ENCODE results near the gene SNIP1.
"Not testable (repeated sequence)": the region's sequence is repeated elsewhere in the genome, so short reads cannot be mapped to it uniquely, and the experiment has no call there.

Gene SNIP1

DNA sequence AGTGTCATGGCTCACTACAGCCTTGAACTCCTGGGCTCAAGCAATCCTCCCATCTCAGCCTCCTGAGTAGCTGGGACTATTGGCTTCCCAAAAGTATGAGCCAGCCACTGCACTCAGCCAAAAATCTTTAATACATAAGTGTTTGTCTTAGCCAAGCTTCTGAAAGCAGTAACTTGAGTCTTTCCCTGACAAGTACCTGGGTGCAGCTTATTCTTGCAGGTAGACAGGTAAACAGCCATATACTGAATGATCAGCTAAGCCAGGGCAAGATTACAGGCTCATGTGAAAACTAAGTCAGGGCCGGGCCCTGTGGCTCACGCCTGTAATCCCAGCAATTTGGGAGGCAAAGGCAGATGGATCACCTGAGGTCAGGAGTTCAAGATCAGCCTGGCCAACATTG, 47.4 kb downstream of the SNIP1 start:
- no peak for DNase-seq

DNA sequence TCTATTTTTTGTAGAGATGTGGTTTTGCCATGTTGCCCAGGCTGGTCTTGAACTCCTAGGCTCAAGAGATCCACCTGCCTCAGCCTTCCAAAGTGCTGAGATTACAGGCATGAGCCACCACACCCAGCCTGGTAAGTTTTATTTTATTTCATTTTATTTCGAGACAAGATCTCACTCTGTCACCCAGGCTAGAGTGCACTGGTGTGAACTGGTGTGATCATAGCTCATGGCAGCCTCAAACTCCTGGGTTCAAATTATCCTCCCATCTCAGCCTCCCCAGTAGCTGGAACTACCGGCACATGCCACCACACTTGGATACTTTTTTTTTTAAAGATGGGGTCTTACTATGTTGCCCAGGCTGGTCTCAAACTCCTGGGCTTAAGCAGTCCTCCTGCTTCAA, 51.3 kb downstream of the SNIP1 start:
- DNase-seq: not testable (repeated sequence)

DNA sequence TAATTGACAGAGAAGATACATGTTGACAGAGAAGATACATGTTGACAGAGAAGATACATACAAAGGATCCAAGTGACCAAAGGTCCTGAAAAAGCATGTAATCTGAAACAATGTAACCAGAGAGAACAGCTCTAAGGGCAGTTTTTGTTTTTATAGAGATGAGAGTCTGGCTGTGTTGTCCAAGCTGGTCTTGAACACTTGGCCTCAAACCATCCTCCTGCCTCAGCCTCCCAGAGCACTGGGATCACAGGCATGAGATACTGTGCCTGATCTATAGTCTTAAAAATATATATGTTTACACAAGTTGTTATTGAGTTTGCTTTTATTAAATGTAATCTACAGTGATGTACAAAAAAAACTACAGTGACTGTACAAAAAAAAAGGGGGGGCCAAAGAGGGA, 52.0 kb downstream of the SNIP1 start:
- no peak for DNase-seq

DNA sequence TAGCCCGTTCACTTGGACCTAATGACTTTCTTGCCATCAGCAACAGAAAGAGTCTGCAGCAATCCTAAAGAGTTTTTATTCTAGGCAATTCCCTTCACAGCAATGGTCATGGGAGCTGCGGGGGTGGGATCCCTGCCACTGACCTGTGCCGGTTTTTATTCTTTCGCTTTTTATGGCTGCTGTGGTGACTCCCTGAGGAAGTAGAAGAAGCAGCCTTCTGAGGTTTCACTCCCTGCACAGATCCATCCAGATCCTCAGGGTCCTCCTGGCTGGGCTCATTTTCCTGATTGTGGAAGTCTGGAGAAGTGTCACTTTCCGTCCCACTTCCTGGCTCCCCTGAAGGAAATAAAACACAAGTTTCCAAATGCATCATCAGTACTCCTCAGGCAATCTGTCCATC, 52.4 kb downstream of the SNIP1 start:
- DNase-seq: no peak

DNA sequence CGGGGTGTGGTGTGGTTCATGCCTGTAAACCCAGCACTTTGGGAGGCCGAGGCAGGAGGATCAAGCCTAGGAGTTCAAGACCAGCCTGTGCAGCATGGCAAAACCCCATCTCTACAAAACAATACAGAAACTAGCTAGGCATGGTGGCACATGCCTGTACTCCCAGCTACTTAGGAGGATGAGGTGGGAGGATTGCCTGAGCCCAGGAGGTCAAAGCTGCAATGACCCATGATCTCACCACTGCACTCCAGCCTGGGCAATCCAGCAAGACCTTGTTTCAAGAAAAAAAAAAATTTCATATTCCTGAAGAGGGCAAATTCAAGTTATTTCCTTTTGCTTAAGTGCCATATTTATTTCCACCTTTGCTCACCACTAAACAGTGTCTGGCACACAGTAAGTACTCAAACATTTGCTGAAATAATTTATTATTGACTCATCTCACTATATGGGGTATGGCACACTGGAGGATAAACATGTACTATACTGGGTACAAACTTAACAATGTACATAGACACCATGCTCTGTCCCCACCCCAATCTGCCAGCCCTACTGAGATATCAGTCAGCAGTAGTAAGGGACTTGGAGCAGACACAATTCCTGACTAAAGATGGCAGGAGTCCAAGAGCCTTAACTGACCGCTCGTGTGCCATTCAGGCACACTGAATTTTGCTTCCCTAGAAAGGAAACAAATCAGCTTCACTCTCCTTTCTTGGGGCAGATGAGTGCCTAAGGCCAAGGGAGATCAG, 55.0 kb downstream of the SNIP1 start:
- no peak for DNase-seq

DNA sequence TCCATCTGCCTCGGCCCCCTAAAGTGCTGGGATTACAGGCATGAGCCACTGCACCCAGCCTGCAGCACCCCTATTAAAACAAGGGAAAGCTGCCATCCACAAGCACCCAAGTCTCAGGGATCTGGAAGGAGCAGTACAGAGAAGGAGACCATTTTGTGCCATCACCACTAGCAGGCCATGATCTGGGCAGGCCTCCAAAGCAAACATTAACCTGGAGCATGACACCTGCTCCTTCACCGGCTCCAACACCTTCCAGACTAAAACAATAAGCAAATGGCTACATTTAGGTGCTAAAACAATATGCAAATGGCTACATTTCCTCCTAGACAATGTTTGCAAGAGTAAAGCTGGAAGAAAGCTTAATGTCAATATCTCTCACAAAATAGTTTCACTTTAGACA, 56.3 kb downstream of the SNIP1 start:
- DNase-seq: peak; percentile 85

DNA sequence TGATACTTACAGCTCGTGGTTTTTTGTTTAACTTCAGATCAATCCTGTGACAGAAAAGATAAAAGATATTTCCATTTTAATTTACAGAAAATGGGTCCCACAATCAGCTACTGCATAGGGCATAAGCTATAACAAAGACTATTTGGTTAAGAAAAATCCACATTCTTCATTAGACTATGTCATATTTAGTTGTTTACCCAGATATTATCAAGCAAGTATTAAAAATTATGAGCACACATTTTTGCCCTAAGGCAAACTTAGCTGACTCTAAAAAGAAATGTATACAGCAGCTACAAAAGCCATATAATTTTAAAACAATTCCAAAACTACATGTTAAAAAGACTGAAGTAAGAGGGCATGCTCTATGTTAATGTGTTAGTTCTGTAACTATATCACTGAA, 58.2 kb downstream of the SNIP1 start:
- no peak for DNase-seq

DNA sequence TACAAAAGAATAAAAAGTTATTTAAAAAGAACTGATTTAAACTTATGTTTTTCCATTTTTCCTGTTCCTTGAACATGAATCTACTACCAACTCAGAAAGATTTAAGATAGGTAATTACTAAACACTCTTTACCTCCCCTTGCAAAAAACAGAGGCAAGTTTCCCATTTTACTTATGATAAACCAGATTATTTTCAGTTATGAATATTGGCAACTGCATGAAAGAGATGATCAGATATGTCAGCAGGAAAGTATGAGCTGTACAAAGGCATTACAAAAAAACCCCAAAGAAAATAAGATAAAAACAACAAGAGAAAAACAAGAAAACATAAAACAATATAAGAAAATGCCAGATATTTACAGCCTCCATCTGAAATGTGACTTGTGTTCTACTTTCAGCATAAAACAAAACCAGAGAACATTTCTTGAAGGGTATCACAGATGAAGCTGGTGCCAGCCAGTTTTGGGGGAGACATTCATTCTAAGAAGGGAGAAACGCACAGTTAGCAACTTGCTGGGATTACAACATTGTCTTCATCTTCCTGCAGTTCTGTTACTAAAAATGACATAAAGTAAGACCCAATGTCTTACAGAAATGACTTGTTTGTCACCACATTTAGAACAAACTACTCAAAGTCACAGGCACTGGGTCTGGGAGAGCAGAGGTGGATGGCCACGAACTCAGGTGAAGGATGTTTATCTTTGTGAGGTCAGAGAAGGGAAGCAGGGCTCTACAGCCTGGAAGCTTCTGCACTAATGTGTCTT, 60.6 kb downstream of the SNIP1 start:
- DNase-seq: no peak

DNA sequence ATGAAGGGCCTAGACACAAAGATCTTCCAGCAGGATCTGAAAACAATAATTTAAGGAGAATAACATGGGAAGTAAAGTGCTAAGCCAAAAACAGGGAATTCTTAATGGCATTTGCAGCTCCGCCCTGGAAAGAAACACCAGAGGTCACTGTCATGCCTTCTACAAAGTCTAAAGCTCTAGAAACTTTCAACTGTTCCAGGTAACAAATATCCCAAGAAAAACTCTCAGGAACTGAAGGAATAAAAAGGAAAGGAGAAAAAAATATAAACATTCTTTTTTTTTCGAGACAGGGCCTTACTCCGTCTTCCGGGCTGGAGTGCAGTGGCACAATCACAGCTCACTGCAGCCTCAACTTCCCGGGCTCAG, 66.5 kb downstream of the SNIP1 start:
- DNase-seq: no peak

DNA sequence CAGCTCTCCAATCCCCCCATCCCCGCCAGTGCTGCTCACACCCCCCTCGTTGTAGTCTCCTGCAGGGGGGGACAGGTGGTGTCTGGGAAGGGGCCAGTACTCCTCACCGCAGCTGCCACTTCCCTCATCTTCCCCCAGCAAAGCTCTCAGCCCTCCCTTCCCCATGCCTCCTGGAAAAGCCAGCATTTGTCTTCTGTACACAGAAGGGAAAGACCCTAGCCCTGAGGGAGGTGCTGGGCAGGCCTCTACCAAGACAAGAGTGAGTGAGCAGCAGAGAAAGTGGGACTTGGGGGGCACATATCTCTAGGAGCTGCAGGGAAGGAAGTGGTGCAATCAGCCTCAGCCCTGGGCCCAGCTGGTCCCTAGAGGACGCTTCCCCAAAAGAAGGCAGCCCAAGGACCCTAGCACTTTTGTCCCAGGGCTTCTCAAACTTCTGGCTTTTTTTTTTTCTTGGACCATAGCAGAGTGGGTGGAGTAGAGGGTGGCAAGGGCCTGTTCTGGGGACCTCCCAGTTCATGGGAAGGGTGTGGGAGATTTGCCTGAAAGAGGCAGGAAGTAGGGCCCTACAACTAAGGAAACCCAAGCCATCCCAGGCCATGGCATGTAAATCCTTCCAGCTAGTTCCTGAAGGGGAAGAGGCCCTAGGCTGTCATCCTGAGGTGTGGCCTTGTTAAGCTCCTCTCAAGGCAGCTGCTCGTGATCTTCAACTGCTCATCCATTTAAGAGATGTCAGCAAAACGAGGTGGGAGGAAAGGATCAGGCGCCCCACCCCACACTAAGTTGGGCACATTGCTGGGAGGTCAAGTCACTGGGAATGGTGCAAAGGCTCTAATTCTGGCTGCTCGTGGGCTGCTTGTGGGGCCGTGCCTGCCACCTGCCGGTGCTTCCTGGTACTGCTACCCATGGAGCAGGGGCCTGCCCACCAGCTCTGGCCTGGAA, 67.1 kb downstream of the SNIP1 start:
- DNase-seq: peak; percentile 56

DNA sequence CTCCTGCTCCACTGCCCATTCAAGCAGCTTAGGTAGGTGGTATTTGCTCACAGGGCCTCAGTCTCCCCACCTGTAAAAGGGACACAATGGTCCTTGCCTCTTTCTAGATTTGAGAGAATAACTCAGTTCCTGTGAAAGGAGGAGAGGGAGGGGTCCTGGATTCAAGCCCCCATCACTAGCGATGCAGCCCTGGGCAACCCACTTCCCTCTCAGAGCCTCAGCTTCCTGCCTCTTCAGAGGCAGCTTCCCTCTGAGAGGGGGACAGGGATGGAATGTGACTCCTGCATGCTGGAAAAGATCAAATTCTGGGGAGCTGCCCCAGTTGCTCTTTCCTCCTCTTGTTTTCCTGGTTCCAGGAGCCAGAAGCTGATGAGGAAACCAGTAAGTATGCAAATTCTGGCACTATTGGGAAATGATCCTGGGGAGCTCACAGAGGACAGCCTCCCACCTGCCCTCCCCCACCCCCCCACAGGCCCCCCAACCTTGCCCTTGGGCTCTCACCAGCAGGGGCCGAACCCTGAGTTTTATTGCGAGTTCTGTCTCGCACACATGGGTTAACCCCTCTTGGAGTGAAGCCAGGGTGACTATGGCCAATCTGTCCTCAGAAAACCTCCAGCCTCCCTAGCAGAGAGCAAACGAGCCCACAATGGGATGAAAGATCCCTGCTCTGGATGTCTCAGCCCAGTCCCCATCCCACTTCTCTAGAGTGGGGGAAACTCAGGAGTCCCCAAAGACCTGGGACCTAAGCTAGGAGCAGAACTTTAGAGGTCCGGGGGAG, 68.0 kb downstream of the SNIP1 start:
- no peak for DNase-seq

Measured in NCI-H345 (cell line).